Ascending aorta (tissue), 2 donors: ENCODE measurements around the gene LYL1. TPM values are rescaled to one million over a fixed set of nuclear protein-coding genes. Genes with fewer than 3 reads are reported as not detected.
A peak's percentile ranks its signal among the peaks of the same experiment; 100 is the strongest.

Experiments
- DNase-seq, 2 donors: peaks; one replicate each; pipeline ENCODE4 v3.0.0-alpha.2; 2019; ENCODE audit warnings: low spot score in 2 of 2
- H3K27ac ChIP-seq, 2 donors: fragments of 200-600 bp; sonication (generic); one replicate each; pipeline ENCODE4 v1.5.1; 2016 to 2017; ENCODE audit warnings: mild to moderate bottlenecking in 1 of 2
- H3K27me3 ChIP-seq: fragments of 200-600 bp; sonication (generic); one replicate; pipeline ENCODE4 v1.5.1; 2017
- H3K36me3 ChIP-seq, 2 donors: fragments of 200-600 bp; sonication (generic); one replicate each; pipeline ENCODE4 v1.5.1; 2016
- H3K4me1 ChIP-seq, 2 donors: fragments of 200-600 bp; sonication (generic); one replicate each; pipeline ENCODE4 v1.5.1; 2016 to 2017; ENCODE audit warnings: mild to moderate bottlenecking in 1 of 2
- H3K4me3 ChIP-seq, 2 donors: fragments of 200-600 bp; sonication (generic); one replicate each; pipeline ENCODE4 v1.5.1; 2016 to 2017; ENCODE audit warnings: mild to moderate bottlenecking in 1 of 2
- H3K9me3 ChIP-seq, 2 donors: fragments of 200-600 bp; sonication (generic); one replicate each; pipeline ENCODE4 v1.5.1; 2016
- CTCF ChIP-seq, 3 experiments: fragments of 200-600 bp in 2 of 3; fragments of 450-650 bp in 1 of 3; sonication (generic) in 2 of 3; IDR thresholded peaks; one replicate each; pipeline ENCODE4 v1.5.1; 2016 to 2019; ENCODE audit warnings: antibody characterized with exemption in 3 of 3, mild to moderate bottlenecking in 1 of 3, moderate library complexity in 1 of 3
- intact Hi-C: fragments of 100-400 bp; cut with DNase I; formaldehyde crosslinking; loops from one replicate; pipeline ENCODE4 v1.15.1; 2023
- total RNA-seq: library from RNA; depleted of rRNA; stranded (reverse); fragments of >200 nt; gene quantifications from one replicate; pipeline ENCODE4 v1.1.0, GENCODE V29; 2016

LYL1 gene
- total RNA-seq, 1 donor from 2014 or later = 46.7 TPM

GRCh38 chr19:13116282-13117175 lies 13.9 kb upstream of the LYL1 start, which contains the start of gene TRMT1:
Gene TRMT1, minus strand, starts transcription at chr19:13116740. Its CDS starts 341 bp downstream, at chr19:13116399.
- intact Hi-C loops = loop anchor here (1.0 to 5.0 kb wide), 2 partner anchors 34 to 616 kb away; partner anchors contain the start of genes IER2 and STX10
- TF ChIP-seq CTCF (IDR thresholded peaks at IDR 0.05) = no peak

GRCh38 chr19:13115936-13116281 lies 13.3 kb upstream of the LYL1 start:
- DNase-seq = no peak
- intact Hi-C loops = loop anchor here (5.0 kb wide), 1 partner anchor 616 kb away; no protein-coding TSS in a partner anchor

More at GRCh38 chr19:13116282-13117175, 13.9 kb upstream of the LYL1 start, which contains the start of gene TRMT1:
- peaks cover 5 to 29% of the 10 kb centered on the region in 2 donors for H3K4me1 ChIP-seq
- H3K27ac ChIP-seq = peak within 1 kb of the TSS; percentile 57 to 61
- no peaks in the 10 kb centered on the region for H3K9me3 ChIP-seq
- H3K27me3 ChIP-seq = no peaks in the 10 kb centered on the region
- peaks cover 6 to 11% of the 10 kb centered on the region in 2 donors for H3K36me3 ChIP-seq
- H3K4me3 ChIP-seq = peak within 1 kb of the TSS; percentile 91 to 94
- DNase-seq = peak; percentile 74 to 97

GRCh38 chr19:13112555-13112954 lies 9.9 kb upstream of the LYL1 start:
- intact Hi-C loops = no loop called here
- no peak for DNase-seq
- Histone ChIP-seq H3K9me3 (no peaks in the 10 kb centered on the region), H3K27ac (no peak overlapping the region), H3K4me1 (peaks cover 0 to 16% of the 10 kb centered on the region in 2 donors), H3K36me3 (peaks cover 12 to 22% of the 10 kb centered on the region in 2 donors), H3K4me3 (no peak overlapping the region), H3K27me3 (no peaks in the 10 kb centered on the region)
- no peak for TF ChIP-seq CTCF (IDR thresholded peaks at IDR 0.05)

More at GRCh38 chr19:13115936-13116281, 13.3 kb upstream of the LYL1 start:
- Histone ChIP-seq H3K4me3 (peak overlapping the region; percentile 91 to 94), H3K4me1 (peaks cover 5 to 29% of the 10 kb centered on the region in 2 donors), H3K27ac (peak overlapping the region; percentile 40 to 44), H3K27me3 (no peaks in the 10 kb centered on the region), H3K9me3 (no peaks in the 10 kb centered on the region), H3K36me3 (peaks cover 6 to 11% of the 10 kb centered on the region in 2 donors)
- TF ChIP-seq CTCF (IDR thresholded peaks at IDR 0.05) = no peak

GRCh38 chr19:13110099-13110610 lies 7.5 kb upstream of the LYL1 start:
- H3K4me3 ChIP-seq = no peak overlapping the region
- H3K9me3 ChIP-seq = no peaks in the 10 kb centered on the region
- intact Hi-C loops = no loop called here
- no peak for DNase-seq
- no peaks in the 10 kb centered on the region for H3K27me3 ChIP-seq
- no peak overlapping the region for H3K27ac ChIP-seq
- TF ChIP-seq CTCF (IDR thresholded peaks at IDR 0.05) = no peak
- peaks cover 16 to 26% of the 10 kb centered on the region in 2 donors for H3K36me3 ChIP-seq
- H3K4me1 ChIP-seq = no peaks in the 10 kb centered on the region

- intact Hi-C loops = no loop called here
- no peaks in the 10 kb centered on the region for H3K27me3 ChIP-seq
- no peak for TF ChIP-seq CTCF (IDR thresholded peaks at IDR 0.05)
- H3K27ac ChIP-seq = no peak overlapping the region
- no peaks in the 10 kb centered on the region for H3K9me3 ChIP-seq
- H3K36me3 ChIP-seq = peaks cover 16 to 26% of the 10 kb centered on the region in 2 donors
- DNase-seq = no peak
- no peak overlapping the region for H3K4me3 ChIP-seq
- no peaks in the 10 kb centered on the region for H3K4me1 ChIP-seq
Measured at GRCh38 chr19:13109361-13110098, 6.9 kb upstream of the LYL1 start.
